ENCODE measurements around the gene ZC3HAV1. TPM values are rescaled to one million over a fixed set of nuclear protein-coding genes. Genes with fewer than 3 reads are reported as not detected.
"Not testable (repeated sequence)": the region's sequence is repeated elsewhere in the genome, so short reads cannot be mapped to it uniquely, and the experiment has no call there.

The ZC3HAV1 gene
- total RNA-seq, 1 donor from 2014 or later = 23.7 TPM

DNA sequence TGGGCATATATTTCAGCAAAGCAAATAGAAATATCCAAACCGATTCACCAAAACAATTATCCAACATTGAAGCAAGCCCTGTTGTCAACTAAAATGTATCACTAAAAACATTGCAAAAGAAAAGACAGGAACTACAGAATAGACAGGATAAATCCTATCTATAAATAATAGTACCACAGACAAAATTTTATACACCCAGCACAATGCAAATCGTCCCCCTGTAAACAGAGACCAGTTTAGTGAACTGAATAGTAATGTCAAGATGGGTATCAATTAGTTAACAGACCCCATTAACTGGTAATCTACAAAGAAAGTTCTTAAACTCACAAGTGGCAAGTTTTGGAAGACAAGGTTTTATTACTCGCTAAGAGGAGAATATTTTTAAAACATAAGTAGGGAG lies 4.0 kb downstream of the ZC3HAV1 start:
- H3K4me3 Mint-ChIP-seq = no peak overlapping the region
- peaks cover 1% of the 10 kb centered on the region for H3K27me3 Mint-ChIP-seq (ENCODE audit: low read depth)
- DNase-seq (ENCODE audit: low spot score in 2 of 2, unreplicated experiment in 2 of 2) = no peak
- TF ChIP-seq, protein P1, sequence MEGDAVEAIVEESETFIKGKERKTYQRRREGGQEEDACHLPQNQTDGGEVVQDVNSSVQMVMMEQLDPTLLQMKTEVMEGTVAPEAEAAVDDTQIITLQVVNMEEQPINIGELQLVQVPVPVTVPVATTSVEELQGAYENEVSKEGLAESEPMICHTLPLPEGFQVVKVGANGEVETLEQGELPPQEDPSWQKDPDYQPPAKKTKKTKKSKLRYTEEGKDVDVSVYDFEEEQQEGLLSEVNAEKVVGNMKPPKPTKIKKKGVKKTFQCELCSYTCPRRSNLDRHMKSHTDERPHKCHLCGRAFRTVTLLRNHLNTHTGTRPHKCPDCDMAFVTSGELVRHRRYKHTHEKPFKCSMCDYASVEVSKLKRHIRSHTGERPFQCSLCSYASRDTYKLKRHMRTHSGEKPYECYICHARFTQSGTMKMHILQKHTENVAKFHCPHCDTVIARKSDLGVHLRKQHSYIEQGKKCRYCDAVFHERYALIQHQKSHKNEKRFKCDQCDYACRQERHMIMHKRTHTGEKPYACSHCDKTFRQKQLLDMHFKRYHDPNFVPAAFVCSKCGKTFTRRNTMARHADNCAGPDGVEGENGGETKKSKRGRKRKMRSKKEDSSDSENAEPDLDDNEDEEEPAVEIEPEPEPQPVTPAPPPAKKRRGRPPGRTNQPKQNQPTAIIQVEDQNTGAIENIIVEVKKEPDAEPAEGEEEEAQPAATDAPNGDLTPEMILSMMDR (IDR thresholded peaks at IDR 0.05; ENCODE audit: unreplicated experiment) = no peak
- no peak overlapping the region for H3K27ac Mint-ChIP-seq
- H3K9me3 Mint-ChIP-seq = peaks cover 3% of the 10 kb centered on the region
- peaks cover 7% of the 10 kb centered on the region for H3K36me3 Mint-ChIP-seq
- H3K4me1 Mint-ChIP-seq = peaks cover 18% of the 10 kb centered on the region

DNA sequence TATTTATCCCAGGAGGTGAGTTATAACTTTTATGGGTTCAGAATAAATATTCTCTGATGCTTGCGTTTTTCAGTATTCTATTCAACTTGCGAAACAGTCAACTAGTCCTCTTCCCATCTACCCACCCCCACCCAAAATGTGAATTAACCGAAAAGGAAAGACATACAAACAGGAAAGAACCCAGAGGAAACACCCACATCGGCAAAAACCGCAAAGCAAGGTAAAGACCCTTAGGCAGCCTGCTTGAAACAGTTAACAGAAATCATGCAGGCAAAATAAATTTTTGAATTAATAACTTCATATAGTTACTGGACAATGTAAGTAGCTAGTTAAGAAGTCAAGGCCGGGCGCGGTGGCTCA lies 5.4 kb downstream of the ZC3HAV1 start:
- H3K27ac Mint-ChIP-seq = no peak overlapping the region
- peaks cover 3% of the 10 kb centered on the region for H3K9me3 Mint-ChIP-seq
- peaks cover 12% of the 10 kb centered on the region for H3K36me3 Mint-ChIP-seq

DNA sequence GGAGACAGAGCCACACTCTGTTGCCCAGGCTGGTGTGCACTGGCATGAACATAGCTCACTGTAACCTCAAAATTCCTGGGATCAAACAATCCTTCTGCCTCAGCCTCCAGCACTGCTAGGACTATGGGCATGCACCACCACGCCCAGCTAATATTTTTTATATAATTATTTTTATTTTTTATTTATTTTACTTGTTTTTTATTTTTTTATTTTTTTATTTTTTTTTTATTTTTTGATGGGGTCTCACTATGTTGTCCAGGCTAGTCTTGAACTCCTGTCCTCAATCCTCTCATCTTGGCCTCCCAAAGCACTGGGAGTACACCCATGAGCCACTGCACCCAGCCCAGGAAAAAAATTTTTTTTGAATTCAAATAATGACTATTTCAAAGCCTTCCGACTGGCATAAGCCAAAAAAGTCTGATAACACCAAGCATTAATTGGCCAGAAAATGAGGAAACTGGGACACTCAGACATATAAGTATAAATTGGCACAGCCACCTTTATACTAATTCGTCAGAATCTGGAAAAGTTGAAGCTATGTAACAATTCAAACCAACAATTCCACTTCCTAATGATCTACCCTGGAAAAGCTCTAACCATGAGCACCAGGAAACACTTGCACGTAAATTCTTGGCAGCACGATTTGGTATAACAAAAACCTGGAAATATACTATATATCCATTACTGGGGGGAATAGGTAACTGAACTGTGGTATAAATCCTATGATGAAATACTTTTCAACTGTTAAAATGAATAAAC lies 6.3 kb downstream of the ZC3HAV1 start:
- H3K4me1 Mint-ChIP-seq = peaks cover 14% of the 10 kb centered on the region
- peak overlapping the region; percentile 19 for H3K27ac Mint-ChIP-seq
- H3K36me3 Mint-ChIP-seq = peaks cover 14% of the 10 kb centered on the region
- no peak overlapping the region for H3K4me3 Mint-ChIP-seq
- no peak for DNase-seq (ENCODE audit: low spot score in 2 of 2, unreplicated experiment in 2 of 2)
- no peaks in the 10 kb centered on the region for H3K27me3 Mint-ChIP-seq (ENCODE audit: low read depth)
- TF ChIP-seq, protein P1 (IDR thresholded peaks at IDR 0.05; ENCODE audit: unreplicated experiment) = no peak
- peaks cover 3% of the 10 kb centered on the region for H3K9me3 Mint-ChIP-seq

More for the DNA sequence above, 5.4 kb downstream of the ZC3HAV1 start:
- H3K27me3 Mint-ChIP-seq (ENCODE audit: low read depth) = no peaks in the 10 kb centered on the region
- DNase-seq (ENCODE audit: low spot score in 2 of 2, unreplicated experiment in 2 of 2) = no peak
- H3K4me3 Mint-ChIP-seq = no peak overlapping the region
- peaks cover 15% of the 10 kb centered on the region for H3K4me1 Mint-ChIP-seq
- TF ChIP-seq, protein P1 (IDR thresholded peaks at IDR 0.05; ENCODE audit: unreplicated experiment) = no peak

DNA sequence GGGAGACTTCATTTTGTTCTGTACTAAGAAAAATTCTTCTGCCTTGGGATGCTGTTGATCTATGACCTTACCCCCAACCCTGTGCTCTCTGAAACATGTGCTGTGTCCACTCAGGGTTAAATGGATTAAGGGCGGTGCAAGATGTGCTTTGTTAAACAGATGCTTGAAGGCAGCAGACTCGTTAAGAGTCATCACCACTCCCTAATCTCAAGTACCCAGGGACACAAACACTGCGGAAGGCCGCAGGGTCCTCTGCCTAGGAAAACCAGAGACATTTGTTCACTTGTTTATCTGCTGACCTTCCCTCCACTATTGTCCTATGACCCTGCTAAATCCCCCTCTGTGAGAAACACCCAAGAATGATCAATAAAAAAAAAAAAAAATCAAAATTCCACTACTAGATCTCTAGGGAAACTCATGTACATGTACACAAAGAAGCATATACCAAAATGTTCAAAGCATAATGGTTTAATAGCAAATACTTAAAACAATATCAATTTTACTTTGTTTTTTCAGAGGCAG lies 7.8 kb downstream of the ZC3HAV1 start:
- not testable (repeated sequence) for H3K9me3 Mint-ChIP-seq

DNA sequence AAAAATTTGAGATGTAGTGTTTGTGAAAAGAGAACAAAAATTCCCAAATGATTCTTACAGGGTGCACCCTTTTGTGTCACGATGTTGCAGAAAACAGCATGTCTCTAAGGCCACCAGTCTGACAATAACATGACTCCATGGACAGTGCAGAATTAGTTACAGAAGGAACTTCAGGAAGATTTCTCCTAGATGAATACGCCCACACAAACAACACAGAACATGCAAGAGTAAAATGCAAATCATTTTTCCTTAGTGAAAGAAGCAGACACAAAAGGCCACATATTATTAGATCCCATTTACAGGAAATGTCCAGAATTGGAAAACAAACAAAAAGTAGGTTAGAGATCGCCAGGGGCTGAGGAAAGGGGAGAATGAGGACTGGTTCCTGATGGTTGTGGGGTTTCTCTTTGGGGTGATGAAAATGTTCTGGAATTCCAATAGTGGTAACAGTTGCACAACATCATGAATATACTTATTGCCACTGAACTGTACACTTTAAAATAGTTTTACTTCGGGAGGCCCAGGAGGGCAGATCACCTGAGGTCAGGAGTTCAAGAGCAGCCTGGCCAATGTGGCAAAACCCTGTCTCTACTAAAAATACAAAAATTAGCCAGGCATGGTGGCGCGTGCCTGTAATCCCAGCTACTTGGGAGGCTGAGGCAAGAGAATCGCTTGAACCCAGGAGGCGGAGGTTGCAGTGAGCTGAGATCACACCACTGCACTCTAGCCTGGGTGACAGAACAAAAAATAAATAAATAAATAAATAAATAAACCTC lies 10.2 kb downstream of the ZC3HAV1 start:
- H3K9me3 Mint-ChIP-seq = peaks cover 3% of the 10 kb centered on the region
- peaks cover 16% of the 10 kb centered on the region for H3K36me3 Mint-ChIP-seq
- no peaks in the 10 kb centered on the region for H3K27me3 Mint-ChIP-seq (ENCODE audit: low read depth)
- no peak for DNase-seq (ENCODE audit: low spot score in 2 of 2, unreplicated experiment in 2 of 2)
- no peak overlapping the region for H3K4me3 Mint-ChIP-seq
- H3K27ac Mint-ChIP-seq = peak overlapping the region; percentile 30
- TF ChIP-seq, protein P1 (IDR thresholded peaks at IDR 0.05; ENCODE audit: unreplicated experiment) = no peak
- peaks cover 11% of the 10 kb centered on the region for H3K4me1 Mint-ChIP-seq

More for the DNA sequence above, 7.8 kb downstream of the ZC3HAV1 start:
- H3K4me3 Mint-ChIP-seq; H3K4me1 Mint-ChIP-seq; H3K27me3 Mint-ChIP-seq (ENCODE audit: low read depth); H3K27ac Mint-ChIP-seq; DNase-seq (ENCODE audit: low spot score in 2 of 2, unreplicated experiment in 2 of 2): not testable (repeated sequence)
- H3K36me3 Mint-ChIP-seq = peaks cover 15% of the 10 kb centered on the region

DNA sequence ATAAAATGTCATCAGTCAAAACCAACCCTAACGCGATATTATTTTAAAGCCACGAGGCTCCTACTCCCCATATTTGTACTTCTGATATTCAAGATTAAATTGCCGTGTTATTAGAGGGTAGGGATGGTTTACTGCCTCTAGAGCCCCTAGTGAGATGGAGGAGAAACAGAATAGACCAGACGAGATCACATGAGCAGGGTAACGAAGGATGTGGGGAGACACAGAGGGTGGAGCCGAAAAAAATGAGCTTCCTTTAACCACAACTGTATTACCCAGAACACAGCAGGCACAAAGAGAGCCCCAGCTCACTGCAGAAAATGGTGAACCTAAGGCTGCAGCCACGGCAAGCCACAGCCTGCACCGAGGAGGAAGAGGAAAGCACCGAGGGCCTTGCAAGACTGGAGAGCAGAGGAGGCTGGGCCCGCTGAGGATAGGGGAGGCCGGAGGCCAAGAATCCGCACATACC lies 14.3 kb downstream of the ZC3HAV1 start:
- no peaks in the 10 kb centered on the region for H3K9me3 Mint-ChIP-seq
- no peak overlapping the region for H3K27ac Mint-ChIP-seq
- no peak overlapping the region for H3K4me3 Mint-ChIP-seq
- TF ChIP-seq, protein P1 (IDR thresholded peaks at IDR 0.05; ENCODE audit: unreplicated experiment) = no peak
- no peaks in the 10 kb centered on the region for H3K27me3 Mint-ChIP-seq (ENCODE audit: low read depth)
- DNase-seq (ENCODE audit: low spot score in 2 of 2, unreplicated experiment in 2 of 2) = no peak
- peaks cover 27% of the 10 kb centered on the region for H3K4me1 Mint-ChIP-seq
- peaks cover 15% of the 10 kb centered on the region for H3K36me3 Mint-ChIP-seq

All from mesothelial cell of epicardium (in vitro differentiated cells).